Astrocyte (in vitro differentiated cells and primary cell): Measurements from ENCODE around the gene ZNF519. TPM values are rescaled to one million over a fixed set of nuclear protein-coding genes. Genes with fewer than 3 reads are reported as not detected.
"Not testable (repeated sequence)": the region's sequence is repeated elsewhere in the genome, so short reads cannot be mapped to it uniquely, and the experiment has no call there.

Experiments
- DNase-seq: peaks from one replicate; pipeline ENCODE4 v3.0.0-alpha.2; 2010; ENCODE audit warnings: low read depth
- FAIRE-seq: peaks from 2 replicates; lab custom pipeline; 2011; peaks lifted over from hg19 to GRCh38; lab: Jason Lieb, UNC
- H2AFZ ChIP-seq: 2 replicates; pipeline ENCODE4 v1.6.0; 2012; ENCODE audit warnings: low read depth, low read length, inconsistent platforms
- H3K27ac ChIP-seq: 2 replicates; pipeline ENCODE4 v1.5.1; 2011; ENCODE audit warnings: low read depth, low read length, inconsistent platforms
- H3K27me3 ChIP-seq: 2 replicates; pipeline ENCODE4 v1.6.0; 2011; ENCODE audit warnings: low read length, inconsistent platforms; ENCODE audit not compliant: insufficient read depth
- H3K36me3 ChIP-seq: 2 replicates; pipeline ENCODE4 v1.5.1; 2011; ENCODE audit warnings: low read length, inconsistent platforms; ENCODE audit not compliant: insufficient read depth
- H3K4me1 ChIP-seq: 2 replicates; pipeline ENCODE4 v1.5.1; 2011; ENCODE audit warnings: low read length, inconsistent platforms; ENCODE audit not compliant: insufficient read depth
- H3K4me2 ChIP-seq: 2 replicates; pipeline ENCODE4 v1.6.0; 2012; ENCODE audit warnings: low read length, inconsistent platforms
- H3K4me3 ChIP-seq: 2 replicates; pipeline ENCODE4 v1.5.1; 2011; ENCODE audit warnings: low read depth, mild to moderate bottlenecking, low read length, inconsistent platforms; ENCODE audit not compliant: insufficient read depth
- H3K79me2 ChIP-seq: 2 replicates; pipeline ENCODE4 v1.6.0; 2012; ENCODE audit warnings: mild to moderate bottlenecking, low read length, inconsistent platforms; ENCODE audit not compliant: insufficient read depth
- H3K9ac ChIP-seq: 2 replicates; pipeline ENCODE4 v1.6.0; 2012; ENCODE audit warnings: mild to moderate bottlenecking, low read length, inconsistent platforms
- H3K9me3 ChIP-seq: 2 replicates; pipeline ENCODE4 v1.5.1; 2012; ENCODE audit warnings: low read depth, mild to moderate bottlenecking, low read length, inconsistent platforms; ENCODE audit not compliant: insufficient read depth
- H4K20me1 ChIP-seq: 2 replicates; pipeline ENCODE4 v1.6.0; 2012; ENCODE audit warnings: low read length, inconsistent platforms; ENCODE audit not compliant: insufficient read depth
- H3K27ac Mint-ChIP-seq: one replicate; pipeline ENCODE4 v1.8.0; 2021; ENCODE audit warnings: mild to moderate bottlenecking, mixed read lengths; ENCODE audit not compliant: unreplicated experiment
- H3K27me3 Mint-ChIP-seq: one replicate; pipeline ENCODE4 v1.8.0; 2021; ENCODE audit warnings: low read depth, mixed read lengths; ENCODE audit not compliant: unreplicated experiment
- H3K36me3 Mint-ChIP-seq: one replicate; pipeline ENCODE4 v1.8.0; 2021; ENCODE audit warnings: low read depth, mixed read lengths; ENCODE audit not compliant: unreplicated experiment
- H3K4me1 Mint-ChIP-seq: one replicate; pipeline ENCODE4 v1.8.0; 2021; ENCODE audit warnings: low read depth, mixed read lengths; ENCODE audit not compliant: unreplicated experiment
- H3K4me3 Mint-ChIP-seq: one replicate; pipeline ENCODE4 v1.8.0; 2021; ENCODE audit warnings: mild to moderate bottlenecking, moderate library complexity, mixed read lengths; ENCODE audit not compliant: unreplicated experiment
- H3K9me3 Mint-ChIP-seq: one replicate; pipeline ENCODE4 v1.8.0; 2021; ENCODE audit warnings: mild to moderate bottlenecking, mixed read lengths; ENCODE audit not compliant: unreplicated experiment
- CTCF ChIP-seq: IDR thresholded peaks from 2 replicates; pipeline ENCODE4 v1.5.1; 2011; ENCODE audit warnings: low read depth, mild to moderate bottlenecking, inconsistent platforms, low read length, moderate library complexity; ENCODE audit not compliant: insufficient read depth
- total RNA-seq: library from RNA; stranded (reverse); gene quantifications from 2 replicates; pipeline ENCODE4 v1.2.1, GENCODE V29; 2021

Gene ZNF519
- total RNA-seq, 1 donor from 2014 or later: 7.7 TPM

GRCh38 chr18:14175404-14175803, 43.2 kb upstream of the ZNF519 start:
- not testable (repeated sequence) for H3K9ac ChIP-seq, H3K27ac ChIP-seq, H3K27me3 Mint-ChIP-seq, H3K27me3 ChIP-seq, H3K79me2 ChIP-seq, H3K4me1 Mint-ChIP-seq, H3K9me3 ChIP-seq, H3K4me3 Mint-ChIP-seq, H3K36me3 ChIP-seq, H3K27ac Mint-ChIP-seq, H2AFZ ChIP-seq, H3K4me1 ChIP-seq, H3K4me2 ChIP-seq, H3K36me3 Mint-ChIP-seq, H4K20me1 ChIP-seq, DNase-seq, H3K9me3 Mint-ChIP-seq, FAIRE-seq, H3K4me3 ChIP-seq

GRCh38 chr18:14174706-14175085, 42.5 kb upstream of the ZNF519 start:
- no peak overlapping the region for H3K4me3 ChIP-seq
- Mint-ChIP-seq H3K36me3 (no peaks in the 10 kb centered on the region), H3K27me3 (no peaks in the 10 kb centered on the region), H3K4me1 (no peaks in the 10 kb centered on the region), H3K9me3 (peaks cover 3% of the 10 kb centered on the region), H3K4me3 (no peak overlapping the region), H3K27ac (no peak overlapping the region)
- no peak for TF ChIP-seq CTCF
- H3K9ac ChIP-seq: no peak overlapping the region
- H3K4me1 ChIP-seq: no peaks in the 10 kb centered on the region
- no peak overlapping the region for H3K27ac ChIP-seq
- no peaks in the 10 kb centered on the region for H4K20me1 ChIP-seq
- no peaks in the 10 kb centered on the region for H3K36me3 ChIP-seq
- no peak overlapping the region for H3K4me2 ChIP-seq
- DNase-seq (no peak), FAIRE-seq (no peak)
- no peak overlapping the region for H2AFZ ChIP-seq
- no peaks in the 10 kb centered on the region for H3K27me3 ChIP-seq
- H3K9me3 ChIP-seq: no peaks in the 10 kb centered on the region
- H3K79me2 ChIP-seq: no peaks in the 10 kb centered on the region

- H3K4me1 ChIP-seq, H3K4me1 Mint-ChIP-seq, H3K4me3 ChIP-seq, H3K4me2 ChIP-seq, H3K79me2 ChIP-seq, H2AFZ ChIP-seq, H3K27me3 ChIP-seq, FAIRE-seq, H3K27ac ChIP-seq, H3K36me3 ChIP-seq, H3K9me3 ChIP-seq, H3K4me3 Mint-ChIP-seq, H3K9ac ChIP-seq, H3K9me3 Mint-ChIP-seq, H3K36me3 Mint-ChIP-seq, H3K27ac Mint-ChIP-seq, H4K20me1 ChIP-seq, DNase-seq, H3K27me3 Mint-ChIP-seq: not testable (repeated sequence)
Measured at GRCh38 chr18:14174002-14174705, 41.9 kb upstream of the ZNF519 start.

GRCh38 chr18:14173116-14173951, 41.1 kb upstream of the ZNF519 start:
- H3K9me3 ChIP-seq, H4K20me1 ChIP-seq, H3K4me1 Mint-ChIP-seq, H3K79me2 ChIP-seq, H3K36me3 ChIP-seq, DNase-seq, H2AFZ ChIP-seq, H3K27me3 Mint-ChIP-seq, H3K4me2 ChIP-seq, FAIRE-seq, H3K36me3 Mint-ChIP-seq, H3K4me1 ChIP-seq, H3K27me3 ChIP-seq, H3K4me3 Mint-ChIP-seq, H3K27ac Mint-ChIP-seq, H3K9me3 Mint-ChIP-seq, H3K27ac ChIP-seq, H3K4me3 ChIP-seq, H3K9ac ChIP-seq: not testable (repeated sequence)

- H3K36me3 ChIP-seq, H3K27ac Mint-ChIP-seq, H3K9ac ChIP-seq, H4K20me1 ChIP-seq, H2AFZ ChIP-seq, H3K27me3 ChIP-seq, H3K27ac ChIP-seq, H3K9me3 ChIP-seq, H3K4me1 Mint-ChIP-seq, H3K4me1 ChIP-seq, H3K36me3 Mint-ChIP-seq, FAIRE-seq, H3K4me3 Mint-ChIP-seq, H3K79me2 ChIP-seq, H3K4me3 ChIP-seq, H3K27me3 Mint-ChIP-seq, H3K9me3 Mint-ChIP-seq, DNase-seq, H3K4me2 ChIP-seq: not testable (repeated sequence)
Measured at GRCh38 chr18:14172142-14173115, 40.2 kb upstream of the ZNF519 start.
